SU-DHL-6 (cell line): ENCODE results near the gene TSPAN10.

ENCODE experiments used
- H2AFZ ChIP-seq: fragments of 200-600 bp; sonication (generic); 2 replicates; pipeline ENCODE4 v1.6.1; 2014; ENCODE audit warnings: low read depth, mild to moderate bottlenecking, moderate library complexity, mixed read lengths, antibody characterized with exemption, low read length; ENCODE audit not compliant: severe bottlenecking
- H3F3A ChIP-seq: fragments of 200-600 bp; shearing (Covaris generic); 2 replicates; pipeline ENCODE4 v1.6.0; 2016; ENCODE audit warnings: antibody characterized with exemption, mild to moderate bottlenecking; ENCODE audit not compliant: insufficient read depth
- H3K27ac ChIP-seq: fragments of 200-600 bp; sonication (generic); 2 replicates; pipeline ENCODE4 v1.5.1; 2016; ENCODE audit warnings: low read depth, mild to moderate bottlenecking, low read length, moderate library complexity, mixed read lengths
- H3K27me3 ChIP-seq: fragments of 200-600 bp; sonication (generic), shearing (Covaris generic); 2 replicates; pipeline ENCODE4 v1.6.0; 2014; ENCODE audit warnings: mild to moderate bottlenecking, low read length
- H3K36me3 ChIP-seq: fragments of 200-600 bp; sonication (generic); 2 replicates; pipeline ENCODE4 v1.6.1; 2014; ENCODE audit warnings: mild to moderate bottlenecking, low read length, mixed read lengths
- H3K4me2 ChIP-seq: fragments of 300-600, 200-600 bp; shearing (Covaris generic), sonication (generic); 2 replicates; pipeline ENCODE4 v1.6.0; 2014; ENCODE audit warnings: low read length, low read depth, mild to moderate bottlenecking; ENCODE audit not compliant: poor library complexity, severe bottlenecking
- H3K4me3 ChIP-seq: fragments of 200-600 bp; sonication (generic); 2 replicates; pipeline ENCODE4 v1.5.1; 2014; ENCODE audit warnings: antibody characterized with exemption, low read length, mild to moderate bottlenecking, mixed read lengths; ENCODE audit not compliant: insufficient read depth, poor library complexity, severe bottlenecking
- H3K79me2 ChIP-seq: fragments of 200-600 bp; sonication (generic); 2 replicates; pipeline ENCODE4 v1.6.1; 2014; ENCODE audit warnings: mild to moderate bottlenecking, low read length, moderate library complexity; ENCODE audit not compliant: insufficient read depth
- H3K9ac ChIP-seq: fragments of 200-600 bp; sonication (generic); 2 replicates; pipeline ENCODE4 v1.7.0; 2014; ENCODE audit warnings: mild to moderate bottlenecking, low read length
- H3K9me2 ChIP-seq: fragments of 200-600 bp; sonication (generic); replicated peaks from 2 replicates; pipeline ENCODE4 v1.6.1; 2014; ENCODE audit warnings: low read length; ENCODE audit not compliant: insufficient read depth
- H3K9me3 ChIP-seq: fragments of 200-600 bp; sonication (generic); 2 replicates; pipeline ENCODE4 v1.6.1; 2014; ENCODE audit warnings: low read length, mixed read lengths; ENCODE audit not compliant: insufficient read depth
- H4K20me1 ChIP-seq: fragments of 200-600 bp; sonication (generic); 2 replicates; pipeline ENCODE4 v1.6.1; 2014; ENCODE audit warnings: low read depth, mild to moderate bottlenecking, antibody characterized with exemption, low read length, moderate library complexity, mixed read lengths
- CTCF ChIP-seq: fragments of 200-600 bp; sonication (generic); IDR thresholded peaks from one replicate; pipeline ENCODE4 v1.5.1; 2017; ENCODE audit warnings: antibody characterized with exemption, mild to moderate bottlenecking, low read length, moderate library complexity; ENCODE audit not compliant: insufficient read depth, poor library complexity, severe bottlenecking
- EZH2phosphoT487 ChIP-seq: fragments of 200-600 bp; sonication (generic), shearing (Covaris generic); conservative IDR thresholded peaks from 2 replicates; pipeline ENCODE4 v1.6.1; 2018; ENCODE audit warnings: mild to moderate bottlenecking, antibody characterized with exemption, low read length, moderate library complexity, mixed read lengths

TSPAN10 gene

GRCh38 chr17:81695211-81695610 is 58.2 kb downstream of the TSPAN10 start:
- H3K9me3 ChIP-seq, result no peaks in the 10 kb centered on the region
- 0 out of 2 replicates have a peak, but pooled peaks cover 12% of the 10 kb centered on the region for H3F3A ChIP-seq
- H3K27me3 ChIP-seq, result no peaks in the 10 kb centered on the region
- H3K27ac ChIP-seq, result no peak overlapping the region
- no peak overlapping the region for H3K9ac ChIP-seq
- H4K20me1 ChIP-seq, result no peaks in the 10 kb centered on the region
- H2AFZ ChIP-seq, result no peak overlapping the region
- H3K9me2 ChIP-seq, result no peaks in the 10 kb centered on the region
- TF ChIP-seq EZH2phosphoT487 (no peak), CTCF (no peak)
- no peak overlapping the region for H3K4me3 ChIP-seq
- H3K79me2 ChIP-seq, result 0 out of 2 replicates have a peak, but pooled peaks cover 5% of the 10 kb centered on the region
- H3K36me3 ChIP-seq, result peaks cover 2% of the 10 kb centered on the region; the same call in 1 of the 2 replicates
- no peak overlapping the region for H3K4me2 ChIP-seq

GRCh38 chr17:81695801-81696200 is 58.8 kb downstream of the TSPAN10 start:
- Histone ChIP-seq H3K36me3 (peaks cover 2% of the 10 kb centered on the region; the same call in 1 of the 2 replicates), H3K27me3 (no peaks in the 10 kb centered on the region), H3K79me2 (peaks cover 11% of the 10 kb centered on the region), H3K9me3 (no peaks in the 10 kb centered on the region), H3K9me2 (no peaks in the 10 kb centered on the region), H3F3A (0 out of 2 replicates have a peak, but pooled peaks cover 12% of the 10 kb centered on the region), H3K27ac (no peak overlapping the region), H4K20me1 (no peaks in the 10 kb centered on the region), H3K4me2 (no peak overlapping the region), H3K4me3 (no peak overlapping the region), H3K9ac (no peak overlapping the region), H2AFZ (no peak overlapping the region)
- TF ChIP-seq CTCF (no peak), EZH2phosphoT487 (no peak)

GRCh38 chr17:81696218-81696941 is 59.4 kb downstream of the TSPAN10 start:
- TF ChIP-seq CTCF (no peak), EZH2phosphoT487 (no peak)
- Histone ChIP-seq H3K9me2 (no peaks in the 10 kb centered on the region), H3K27ac (no peak overlapping the region), H4K20me1 (no peaks in the 10 kb centered on the region), H3K9me3 (no peaks in the 10 kb centered on the region), H3K9ac (no peak overlapping the region), H3K27me3 (no peaks in the 10 kb centered on the region), H3K4me3 (no peak overlapping the region), H2AFZ (no peak overlapping the region), H3K79me2 (peaks cover 17% of the 10 kb centered on the region), H3F3A (0 out of 2 replicates have a peak, but pooled peaks cover 12% of the 10 kb centered on the region), H3K36me3 (peaks cover 2% of the 10 kb centered on the region; the same call in 1 of the 2 replicates), H3K4me2 (no peak overlapping the region)
